Testis (tissue), 2 donors: ENCODE measurements around the gene ERC1.

Experiments
- POLR2A ChIP-seq: fragments of 450-650 bp; IDR thresholded peaks from one replicate; pipeline ENCODE4 v1.6.1; 2017; ENCODE audit warnings: antibody characterized with exemption, mild to moderate bottlenecking, moderate library complexity
- TF ChIP-seq, protein P1 (sequence below), 3 experiments: fragments of 450-650 bp in 2 of 3; fragments of 200-600 bp in 1 of 3; sonication (generic) in 1 of 3; IDR thresholded peaks; one replicate each; pipeline ENCODE4 v1.5.1; 2016 to 2019; ENCODE audit warnings: antibody characterized with exemption in 3 of 3, mild to moderate bottlenecking in 2 of 3, moderate library complexity in 1 of 3

DNA sequence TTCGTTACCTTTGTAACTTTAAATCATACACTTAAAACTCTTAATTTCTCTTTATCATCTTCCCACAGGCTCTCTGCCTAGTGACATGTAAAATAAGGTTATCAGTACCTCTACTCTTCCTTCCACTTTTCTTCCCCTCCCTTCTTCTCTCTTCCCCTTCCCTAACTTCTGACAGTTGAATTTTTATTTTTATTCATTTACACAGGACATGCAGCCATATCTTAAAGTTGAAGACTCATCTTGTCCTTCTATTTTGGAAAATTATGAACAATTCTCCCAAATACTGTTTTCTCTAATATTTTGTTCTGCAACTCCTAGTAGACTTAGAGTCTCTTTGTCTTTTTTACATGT, 339.4 kb downstream of the ERC1 start:
- no peak for TF ChIP-seq POLR2A
- TF ChIP-seq, protein P1, sequence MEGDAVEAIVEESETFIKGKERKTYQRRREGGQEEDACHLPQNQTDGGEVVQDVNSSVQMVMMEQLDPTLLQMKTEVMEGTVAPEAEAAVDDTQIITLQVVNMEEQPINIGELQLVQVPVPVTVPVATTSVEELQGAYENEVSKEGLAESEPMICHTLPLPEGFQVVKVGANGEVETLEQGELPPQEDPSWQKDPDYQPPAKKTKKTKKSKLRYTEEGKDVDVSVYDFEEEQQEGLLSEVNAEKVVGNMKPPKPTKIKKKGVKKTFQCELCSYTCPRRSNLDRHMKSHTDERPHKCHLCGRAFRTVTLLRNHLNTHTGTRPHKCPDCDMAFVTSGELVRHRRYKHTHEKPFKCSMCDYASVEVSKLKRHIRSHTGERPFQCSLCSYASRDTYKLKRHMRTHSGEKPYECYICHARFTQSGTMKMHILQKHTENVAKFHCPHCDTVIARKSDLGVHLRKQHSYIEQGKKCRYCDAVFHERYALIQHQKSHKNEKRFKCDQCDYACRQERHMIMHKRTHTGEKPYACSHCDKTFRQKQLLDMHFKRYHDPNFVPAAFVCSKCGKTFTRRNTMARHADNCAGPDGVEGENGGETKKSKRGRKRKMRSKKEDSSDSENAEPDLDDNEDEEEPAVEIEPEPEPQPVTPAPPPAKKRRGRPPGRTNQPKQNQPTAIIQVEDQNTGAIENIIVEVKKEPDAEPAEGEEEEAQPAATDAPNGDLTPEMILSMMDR (IDR thresholded peaks at IDR 0.05), result no peak
